NCI-H146 treated with DMSO at 0.1 percent for 48 hours (cell line): ENCODE data around the gene BABAM2.
"Not testable (repeated sequence)": the region's sequence is repeated elsewhere in the genome, so short reads cannot be mapped to it uniquely, and the experiment has no call there.

Experiments
- DNase-seq: peaks from one replicate; lab custom pipeline; 2025; ENCODE audit not compliant: unreplicated experiment; lab: John Stamatoyannopoulos, UW

Gene BABAM2

GRCh38 chr2:28101892-28102291 lies 211.4 kb downstream of the BABAM2 start:
- no peak for DNase-seq

DNA sequence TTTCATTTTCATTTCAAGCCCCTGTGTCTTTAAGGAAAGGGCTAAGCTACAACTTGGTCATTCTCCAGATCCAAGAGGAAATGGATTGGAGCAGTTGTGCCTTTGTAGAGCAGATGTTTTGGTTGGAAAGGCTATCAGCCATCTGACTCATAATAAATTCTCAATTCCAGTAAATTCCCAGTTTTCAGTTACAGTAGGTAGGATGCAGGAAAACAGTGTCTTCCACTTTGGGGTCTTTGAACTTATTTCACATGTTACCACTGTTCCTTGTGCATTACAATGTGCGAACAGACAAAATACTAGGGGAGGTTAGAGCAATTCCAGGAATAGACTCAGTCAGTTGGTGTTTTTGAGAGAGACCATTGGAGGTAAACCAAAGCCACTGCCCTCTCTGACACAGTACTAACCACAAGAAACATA lies 211.9 kb downstream of the BABAM2 start:
- DNase-seq: no peak

GRCh38 chr2:28103611-28104010 lies 213.1 kb downstream of the BABAM2 start:
- DNase-seq: no peak

GRCh38 chr2:28108143-28108542 lies 217.6 kb downstream of the BABAM2 start:
- no peak for DNase-seq

GRCh38 chr2:28113771-28114170 lies 223.2 kb downstream of the BABAM2 start:
- DNase-seq: not testable (repeated sequence)

GRCh38 chr2:28117104-28117596 lies 226.6 kb downstream of the BABAM2 start:
- peak; percentile 10 for DNase-seq

- no peak for DNase-seq
Observed at GRCh38 chr2:28119631-28120030, 229.1 kb downstream of the BABAM2 start.

DNA sequence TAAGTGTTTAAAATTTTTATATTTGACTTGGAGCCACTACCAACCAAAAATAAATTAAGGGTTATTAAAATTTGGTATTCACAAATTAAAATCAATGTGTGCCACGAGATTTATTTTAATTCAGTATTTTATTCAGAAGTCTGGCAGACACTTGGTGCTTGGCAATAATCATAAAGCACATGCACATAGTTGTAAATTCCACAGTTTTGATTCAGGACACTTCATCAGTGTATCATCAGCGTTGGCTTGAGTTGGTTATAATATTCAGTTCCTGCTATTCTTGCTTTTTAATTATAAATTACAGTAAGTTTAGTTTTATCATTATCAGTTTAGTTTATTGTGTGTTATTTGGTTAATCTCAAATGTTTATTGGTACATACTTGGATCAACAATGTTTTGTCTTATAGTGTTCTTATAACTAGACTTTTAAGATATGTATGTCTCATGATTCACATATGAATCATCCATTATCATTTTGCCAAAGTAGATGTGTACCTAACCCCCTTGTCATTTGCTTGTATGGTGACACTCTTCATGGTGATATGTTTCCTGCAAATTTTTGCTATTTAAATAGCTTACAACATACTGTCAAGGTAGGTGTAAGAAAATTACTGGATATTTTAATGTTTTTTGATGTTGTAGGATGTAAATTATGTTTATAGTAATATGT lies 237.9 kb downstream of the BABAM2 start:
- no peak for DNase-seq

GRCh38 chr2:28129955-28130695 lies 239.6 kb downstream of the BABAM2 start:
- DNase-seq: no peak

- no peak for DNase-seq
Observed at GRCh38 chr2:28133778-28134177, 243.2 kb downstream of the BABAM2 start.

DNA sequence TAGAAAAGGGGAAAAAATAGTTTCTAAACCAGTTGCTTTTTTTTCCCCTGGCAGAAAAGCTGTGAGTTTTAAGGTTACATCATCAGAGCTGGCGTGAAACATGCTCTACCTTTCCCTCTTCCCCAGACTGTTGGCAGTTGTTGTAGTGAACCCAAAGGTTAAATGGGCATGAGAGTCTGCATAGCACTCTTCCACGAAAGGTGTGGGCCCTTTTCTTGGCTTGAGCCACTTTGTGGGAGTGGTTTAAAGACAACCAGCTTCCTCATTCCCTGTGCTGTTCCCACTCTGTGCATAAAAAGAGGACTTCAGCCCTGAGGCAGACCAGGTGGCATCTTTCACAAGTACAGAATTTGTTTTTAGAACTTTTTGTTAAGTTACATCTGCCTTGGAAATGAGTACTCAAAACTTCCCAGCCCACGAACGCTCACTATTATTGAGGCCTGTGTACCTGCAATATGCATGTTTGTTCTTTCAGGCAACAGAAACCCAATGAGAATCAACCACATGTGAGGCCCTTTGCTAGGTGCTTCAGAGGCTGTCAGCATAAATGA lies 243.8 kb downstream of the BABAM2 start:
- DNase-seq: no peak

DNA sequence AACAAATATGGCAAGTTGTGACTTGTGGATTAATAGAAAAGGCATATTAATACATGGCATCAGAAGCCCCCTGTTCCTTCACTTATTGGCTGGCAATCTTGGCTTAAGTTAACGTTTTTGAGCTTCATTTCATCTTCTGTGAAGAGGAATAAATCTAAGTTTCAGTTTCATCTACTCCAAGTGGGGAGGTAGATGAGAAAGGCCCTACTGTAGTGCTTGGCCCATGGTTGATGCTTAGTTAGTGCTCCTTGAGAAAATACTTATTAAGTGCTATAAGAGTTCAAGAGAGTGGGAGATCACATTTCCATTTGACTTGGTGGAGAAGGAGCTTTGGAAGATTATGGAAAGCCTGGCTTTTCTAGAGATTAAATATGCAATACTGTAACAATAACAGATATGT lies 244.3 kb downstream of the BABAM2 start:
- no peak for DNase-seq

GRCh38 chr2:28135324-28135723 lies 244.8 kb downstream of the BABAM2 start:
- DNase-seq: no peak

DNA sequence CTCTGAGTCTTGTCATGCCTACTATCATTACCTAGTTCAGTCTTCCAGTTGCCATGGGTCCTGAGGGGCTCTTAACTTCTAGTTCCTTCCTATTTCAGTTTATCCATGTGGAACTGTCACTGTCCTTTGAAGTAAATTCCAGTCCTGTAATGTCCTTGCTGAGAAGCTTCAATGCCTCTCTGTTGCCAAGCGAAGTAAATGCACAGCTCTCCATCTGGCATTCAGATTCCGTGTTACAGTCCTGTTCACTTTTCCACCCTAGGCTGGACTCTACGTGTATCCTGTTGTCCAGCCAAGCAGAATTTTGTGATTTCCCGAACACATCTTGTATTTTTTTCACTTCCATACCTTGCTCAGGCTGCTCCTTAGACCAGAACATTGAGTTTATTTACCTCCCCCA lies 245.3 kb downstream of the BABAM2 start:
- DNase-seq: no peak

GRCh38 chr2:28136556-28136955 lies 246.0 kb downstream of the BABAM2 start:
- DNase-seq: no peak

DNA sequence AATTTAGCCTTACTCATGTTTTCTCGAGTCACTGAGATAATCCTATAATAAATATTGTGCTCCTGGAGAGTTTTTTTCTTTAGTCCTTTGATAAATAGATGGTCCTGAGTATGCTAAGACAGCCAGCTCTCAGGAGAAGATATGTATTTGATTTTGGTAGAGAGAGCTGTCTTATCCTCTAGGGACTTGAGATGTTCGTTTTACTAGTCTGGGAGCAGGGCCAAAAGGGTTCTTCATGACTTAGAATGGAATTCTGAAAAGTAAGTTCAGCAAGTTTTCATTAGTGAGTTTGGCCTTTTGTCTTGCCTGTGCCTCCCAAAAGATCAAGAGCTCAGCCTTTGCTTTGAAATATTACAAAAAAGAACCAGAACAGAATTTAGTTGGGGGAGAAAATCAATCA lies 246.7 kb downstream of the BABAM2 start:
- DNase-seq: no peak

DNA sequence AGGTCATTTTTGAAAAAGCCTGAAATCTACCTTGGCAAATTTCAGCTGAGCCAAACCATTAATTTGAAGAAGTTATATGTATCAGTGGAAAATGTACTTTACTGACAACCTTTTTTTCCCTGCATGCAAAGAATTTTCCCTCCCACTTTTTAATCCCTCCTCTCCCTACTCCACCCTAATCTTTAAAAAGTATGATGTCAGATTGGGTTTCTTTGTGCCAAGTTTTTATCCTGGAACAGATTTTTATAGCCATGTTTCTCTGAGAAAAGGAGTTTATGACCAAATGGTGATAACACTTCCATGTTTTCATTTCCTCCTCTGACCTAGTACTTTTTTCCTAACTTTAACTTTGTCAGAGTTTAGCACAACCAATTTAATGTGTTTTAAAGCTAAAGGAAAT lies 251.9 kb downstream of the BABAM2 start:
- no peak for DNase-seq

GRCh38 chr2:28148000-28148399 lies 257.5 kb downstream of the BABAM2 start:
- no peak for DNase-seq

GRCh38 chr2:28148566-28148965 lies 258.0 kb downstream of the BABAM2 start:
- DNase-seq: no peak

DNA sequence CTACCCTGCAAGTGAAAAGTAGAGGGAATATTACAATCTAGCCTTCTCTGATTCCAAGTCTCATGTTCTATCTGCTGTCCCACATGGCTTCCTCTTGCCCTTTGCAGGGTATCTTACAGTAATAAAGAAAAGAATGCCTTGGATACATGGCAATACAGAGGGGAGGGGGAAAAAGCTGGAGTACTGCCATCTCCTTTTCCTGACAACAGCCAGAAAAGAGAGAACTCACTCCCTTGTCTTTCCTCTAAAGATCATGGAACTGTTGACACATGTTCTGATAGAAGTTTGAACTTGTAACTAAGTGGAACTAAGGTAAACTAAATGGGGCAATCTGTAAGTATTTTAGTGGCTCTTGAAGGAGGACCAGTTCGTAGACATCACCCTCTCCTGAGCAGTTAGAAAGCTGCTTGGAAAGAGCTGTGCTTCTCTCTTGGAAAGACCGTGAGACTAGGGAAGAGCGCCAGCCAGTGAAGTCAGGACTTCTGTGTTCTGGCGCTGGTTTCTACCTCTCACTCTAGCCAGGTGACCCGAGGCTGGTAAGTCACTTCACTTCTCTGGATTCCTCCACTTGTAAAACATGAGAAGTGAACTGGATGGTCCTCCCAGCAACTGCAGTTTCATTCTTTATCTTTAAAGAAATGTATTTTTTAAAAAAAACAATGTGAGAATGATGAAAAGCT lies 259.8 kb downstream of the BABAM2 start:
- DNase-seq: no peak

- DNase-seq: no peak
Observed at GRCh38 chr2:28150994-28151393, 260.5 kb downstream of the BABAM2 start.
